GM21825 (cell line): ENCODE results near the gene OPCML.
A peak's percentile ranks its signal among the peaks of the same experiment; 100 is the strongest.

ENCODE experiments used
- ATAC-seq: cut with Tn5 transposase; IDR thresholded peaks from one replicate; pipeline ENCODE4 v1.9.1; 2021; ENCODE audit warnings: mild to moderate bottlenecking, moderate library complexity; ENCODE audit not compliant: unreplicated experiment

OPCML gene

GRCh38 chr11:133149698-133150097 lies 382.6 kb downstream of the OPCML start:
- no peak for ATAC-seq

DNA sequence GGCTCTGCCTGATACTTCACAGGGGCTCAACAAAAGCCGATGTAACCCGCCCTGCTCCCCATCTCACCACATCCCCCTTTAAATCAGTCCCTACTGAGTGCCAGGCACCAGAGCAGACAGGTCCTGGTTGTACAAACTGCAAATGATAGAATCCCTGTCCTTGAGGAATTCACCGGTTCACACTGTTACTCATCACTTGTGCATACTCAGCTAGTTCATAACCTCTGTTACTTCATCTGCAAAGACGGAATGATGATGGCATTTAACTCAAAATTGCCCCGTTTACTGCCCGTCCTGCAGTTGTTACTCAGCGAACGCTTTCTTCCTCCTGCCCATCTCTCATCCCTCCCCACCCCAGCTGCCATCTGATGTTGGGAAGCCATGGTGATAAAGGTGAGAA lies 384.7 kb downstream of the OPCML start:
- no peak for ATAC-seq

GRCh38 chr11:133146697-133147306 lies 385.5 kb downstream of the OPCML start:
- no peak for ATAC-seq

- ATAC-seq: no peak
Measured at GRCh38 chr11:133137939-133138338, 394.4 kb downstream of the OPCML start.

DNA sequence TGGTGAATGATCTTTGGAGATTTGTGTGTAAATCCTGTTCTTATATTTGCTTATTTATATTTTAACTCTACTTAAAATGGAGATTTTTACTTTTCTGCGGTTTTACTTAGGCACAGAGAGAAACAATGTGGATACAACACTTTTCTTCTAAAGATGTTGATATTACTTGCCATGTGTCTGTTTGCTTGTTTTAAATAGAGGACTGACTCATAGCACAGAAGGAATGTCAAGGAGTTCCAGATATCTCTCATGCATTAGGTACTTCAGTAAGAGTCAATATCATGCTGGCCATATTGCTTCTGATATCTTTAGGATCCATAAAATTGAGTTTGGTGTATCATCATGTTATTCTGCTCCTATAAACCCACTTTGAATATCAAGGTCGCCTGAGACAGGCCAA lies 395.0 kb downstream of the OPCML start:
- ATAC-seq: no peak

GRCh38 chr11:133136376-133136775 lies 395.9 kb downstream of the OPCML start:
- no peak for ATAC-seq

DNA sequence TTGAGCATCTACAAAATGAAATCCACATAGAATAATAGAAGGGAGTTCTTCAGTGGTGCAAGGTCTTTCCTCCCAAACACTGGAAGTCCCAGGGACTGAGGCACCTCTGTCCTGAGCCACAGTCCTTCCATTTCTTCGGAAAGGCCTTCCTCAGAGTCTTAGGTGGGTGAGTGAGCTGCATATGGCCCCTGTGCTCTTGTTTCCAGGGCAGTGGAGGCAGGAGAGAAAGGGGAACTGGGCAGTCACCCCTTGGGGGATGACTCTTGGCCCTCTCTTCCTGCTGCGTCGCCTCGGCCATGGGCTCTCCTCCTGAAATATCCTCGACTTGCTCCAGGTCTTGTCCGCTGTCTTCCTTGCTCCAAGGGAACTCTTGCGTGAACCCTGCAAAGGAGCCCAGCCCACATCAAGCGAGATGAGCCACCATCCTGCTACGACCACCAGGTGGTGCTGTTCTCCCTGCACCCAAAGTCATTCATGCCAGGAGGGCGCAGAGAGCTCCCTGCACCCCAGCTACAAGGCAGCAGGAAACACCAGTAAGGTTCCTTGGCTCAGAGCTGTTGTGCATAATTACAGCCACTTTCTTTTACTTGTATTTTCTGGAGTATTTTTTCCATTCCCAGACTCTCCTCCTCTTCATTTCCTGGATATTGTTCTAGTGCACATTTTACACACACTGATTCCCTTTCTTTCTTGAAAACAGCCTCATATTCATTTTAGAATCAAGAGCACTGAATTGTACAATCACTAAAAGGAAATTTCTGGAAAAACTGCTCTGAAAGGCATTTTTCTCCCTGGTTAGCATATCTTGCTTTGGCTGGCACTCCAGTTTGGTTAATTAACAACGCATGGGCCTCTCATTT lies 397.8 kb downstream of the OPCML start:
- ATAC-seq: peak; percentile 97

DNA sequence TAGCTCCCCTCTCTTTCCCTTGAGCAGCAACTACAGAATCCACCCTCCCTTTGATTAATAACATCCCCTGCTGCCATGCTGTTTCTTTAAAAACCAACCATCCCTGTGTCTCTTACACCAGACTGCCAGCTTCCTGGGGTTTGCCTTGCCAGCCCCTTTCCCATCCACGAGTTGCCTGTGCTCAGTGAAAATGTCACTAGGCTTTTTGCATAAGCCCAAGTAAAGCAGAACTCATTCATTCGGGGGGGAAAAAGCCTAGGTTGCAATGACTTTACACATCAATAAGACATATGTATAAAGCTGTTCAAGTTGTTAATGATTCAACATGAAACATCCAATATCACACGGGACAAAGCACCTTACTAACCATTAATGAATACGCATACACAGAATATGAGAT lies 398.7 kb downstream of the OPCML start:
- no peak for ATAC-seq

DNA sequence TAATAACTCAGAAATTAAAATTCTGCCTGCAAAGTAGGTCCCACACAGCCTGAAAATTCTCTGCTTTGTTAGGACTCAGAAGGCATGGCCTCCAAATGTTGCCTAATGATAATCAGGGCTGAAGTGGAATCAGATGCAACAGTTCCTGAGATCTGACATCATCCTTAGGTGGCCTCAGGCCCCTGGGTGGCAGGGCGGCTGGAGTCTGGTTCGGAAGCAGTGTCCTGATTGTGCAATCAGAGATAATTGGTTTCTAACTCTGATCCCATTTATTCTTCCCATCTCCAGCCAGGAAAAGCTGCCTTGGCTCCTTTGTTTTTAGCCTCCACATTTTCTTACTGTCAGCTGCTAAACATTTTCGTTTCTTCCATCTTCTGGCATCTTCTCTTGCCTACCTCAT lies 399.3 kb downstream of the OPCML start:
- no peak for ATAC-seq

- no peak for ATAC-seq
Measured at GRCh38 chr11:133127741-133128140, 404.6 kb downstream of the OPCML start.

- ATAC-seq: no peak
Measured at GRCh38 chr11:133123796-133124195, 408.5 kb downstream of the OPCML start.

GRCh38 chr11:133123366-133123765 lies 408.9 kb downstream of the OPCML start:
- ATAC-seq: no peak

DNA sequence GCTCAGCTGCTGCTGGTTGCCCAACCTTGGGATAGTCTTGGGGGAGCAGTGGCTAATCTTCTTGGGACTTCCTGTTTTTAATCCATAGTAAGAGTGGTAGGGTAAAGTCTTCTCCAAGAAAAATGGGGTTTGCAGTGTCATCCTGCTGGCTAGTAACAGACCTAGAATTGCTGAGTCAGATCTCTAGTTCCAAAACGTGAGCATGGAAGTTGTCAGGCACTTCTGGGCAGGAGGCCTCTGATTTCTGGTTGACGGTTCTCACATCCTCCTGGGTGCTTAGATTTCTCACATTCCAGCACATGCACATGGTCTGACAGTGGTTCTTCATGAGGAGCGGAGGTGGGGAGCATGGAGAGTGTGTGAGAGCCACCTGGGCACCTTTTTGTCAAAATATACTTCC lies 410.0 kb downstream of the OPCML start:
- no peak for ATAC-seq

GRCh38 chr11:133118563-133119268 lies 413.6 kb downstream of the OPCML start:
- no peak for ATAC-seq

GRCh38 chr11:133115099-133115498 lies 417.2 kb downstream of the OPCML start:
- ATAC-seq: no peak

DNA sequence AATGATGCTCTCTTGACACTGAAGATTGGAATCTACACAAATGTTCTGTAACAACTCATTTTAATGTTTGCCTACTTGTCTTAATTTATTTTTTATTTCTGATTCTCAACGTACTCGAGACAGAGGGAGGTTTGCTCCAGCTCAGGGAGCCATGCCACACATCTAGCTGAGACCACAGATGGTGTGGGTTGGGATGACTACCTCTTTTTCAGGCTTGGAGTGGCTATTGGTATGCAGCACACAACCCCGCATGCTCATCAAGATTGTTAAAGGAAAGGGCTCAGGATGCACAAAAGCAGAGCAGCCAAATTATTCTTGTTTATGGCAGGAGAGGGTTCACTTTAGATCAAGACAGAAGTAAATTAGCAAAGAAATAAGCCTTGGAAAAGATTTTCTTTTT lies 424.5 kb downstream of the OPCML start:
- ATAC-seq: no peak

DNA sequence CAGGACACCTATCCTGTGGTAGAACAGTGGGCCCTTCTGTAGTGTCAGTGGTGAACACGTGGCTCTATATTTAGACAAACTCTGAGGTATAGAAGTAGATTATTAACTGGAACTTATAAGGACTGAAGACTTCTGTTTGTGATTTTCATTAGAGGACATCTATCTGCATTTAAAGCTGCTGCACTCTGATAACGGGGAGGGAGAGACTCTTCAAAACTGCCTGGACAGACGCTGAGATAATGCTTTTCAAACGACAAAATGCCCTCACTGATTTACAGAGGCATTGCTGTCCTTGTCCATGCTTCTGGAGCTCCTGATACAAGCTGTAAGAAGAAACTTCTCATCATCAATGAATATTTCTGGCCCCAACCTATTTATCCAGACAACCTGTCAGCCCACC lies 425.2 kb downstream of the OPCML start:
- ATAC-seq: no peak

- ATAC-seq: no peak
Measured at GRCh38 chr11:133106417-133106816, 425.9 kb downstream of the OPCML start.

DNA sequence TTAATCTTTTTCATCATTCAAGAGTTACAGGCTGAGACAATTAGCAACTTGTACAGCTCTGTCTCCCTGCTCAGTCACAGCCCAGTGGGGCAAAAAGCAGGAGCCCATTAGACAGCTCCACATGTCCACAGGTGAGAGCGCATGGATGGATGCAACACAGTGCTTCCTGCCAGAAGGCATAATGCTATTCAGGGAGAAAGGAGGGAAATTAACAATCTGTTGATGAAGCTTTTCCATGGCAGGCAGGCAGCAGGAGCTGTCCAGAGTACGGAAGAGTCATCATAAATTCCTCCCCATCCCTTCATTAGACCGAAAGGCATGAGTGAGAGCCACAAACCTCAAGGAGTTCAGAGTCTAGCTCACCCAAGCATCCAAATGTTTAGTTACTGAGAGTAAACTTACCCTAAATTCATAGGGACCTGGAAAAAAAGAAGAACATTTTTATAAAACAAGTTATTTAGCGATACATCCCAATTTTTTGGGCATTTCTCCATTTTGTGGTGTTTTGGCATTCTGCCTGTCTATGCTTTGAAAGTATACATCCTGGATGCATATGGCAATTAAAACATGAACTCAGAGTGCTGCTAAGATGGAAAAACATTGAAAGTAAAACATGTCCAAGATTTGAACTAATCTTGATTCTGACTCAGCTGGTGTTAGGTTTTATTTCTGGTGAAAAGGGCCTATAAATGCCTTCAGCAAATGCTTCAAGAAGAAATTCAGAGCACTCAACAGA lies 428.1 kb downstream of the OPCML start:
- no peak for ATAC-seq

DNA sequence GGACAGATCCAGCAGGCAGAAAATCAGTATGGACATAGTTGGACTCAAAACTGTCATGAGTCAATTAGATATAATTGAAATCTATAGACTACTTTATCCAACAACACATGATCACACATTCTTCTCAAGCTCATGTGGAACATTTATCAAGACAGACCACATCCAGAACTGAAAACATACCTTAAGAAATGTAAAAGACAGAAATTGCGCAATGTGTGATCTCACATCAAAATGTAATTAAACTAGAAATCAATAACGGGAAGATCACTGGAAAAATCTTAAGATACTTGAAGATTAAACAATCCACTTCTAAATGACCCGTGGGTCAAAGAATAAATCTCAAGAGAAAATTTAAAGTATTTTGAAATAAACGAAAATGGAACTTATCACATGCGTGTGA lies 435.3 kb downstream of the OPCML start:
- no peak for ATAC-seq

GRCh38 chr11:133086518-133086917 lies 445.8 kb downstream of the OPCML start:
- no peak for ATAC-seq
